NCI-H2107 treated with DMSO at 0.1 percent for 48 hours (cell line): Measurements from ENCODE around the gene SMAD6.
A peak's percentile ranks its signal among the peaks of the same experiment; 100 is the strongest.

Source experiments
- DNase-seq: peaks from one replicate; lab custom pipeline; 2025; ENCODE audit not compliant: unreplicated experiment; lab: John Stamatoyannopoulos, UW

The SMAD6 gene

DNA sequence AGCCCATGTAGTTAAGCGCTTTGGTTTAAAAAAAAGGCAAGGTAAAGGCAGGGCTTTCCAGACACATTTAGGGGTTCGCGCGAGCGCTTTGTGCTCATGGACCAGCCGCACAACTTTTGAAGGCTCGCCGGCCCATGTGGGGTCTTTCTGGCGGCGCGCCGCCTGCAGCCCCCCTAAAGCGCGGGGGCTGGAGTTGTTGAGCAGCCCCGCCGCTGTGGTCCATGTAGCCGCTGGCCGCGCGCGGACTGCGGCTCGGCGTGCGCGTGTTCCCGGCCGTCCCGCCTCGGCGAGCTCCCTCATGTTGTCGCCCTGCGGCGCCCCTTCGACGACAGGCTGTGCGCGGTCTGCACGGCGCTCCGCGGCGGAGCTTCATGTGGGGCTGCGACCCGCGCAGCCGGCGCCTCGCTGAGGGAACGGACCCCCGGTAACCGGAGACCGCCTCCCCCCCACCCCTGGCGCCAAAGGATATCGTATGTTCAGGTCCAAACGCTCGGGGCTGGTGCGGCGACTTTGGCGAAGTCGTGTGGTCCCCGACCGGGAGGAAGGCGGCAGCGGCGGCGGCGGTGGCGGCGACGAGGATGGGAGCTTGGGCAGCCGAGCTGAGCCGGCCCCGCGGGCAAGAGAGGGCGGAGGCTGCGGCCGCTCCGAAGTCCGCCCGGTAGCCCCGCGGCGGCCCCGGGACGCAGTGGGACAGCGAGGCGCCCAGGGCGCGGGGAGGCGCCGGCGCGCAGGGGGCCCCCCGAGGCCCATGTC, 927 bp downstream of the SMAD6 start:
- no peak for DNase-seq

DNA sequence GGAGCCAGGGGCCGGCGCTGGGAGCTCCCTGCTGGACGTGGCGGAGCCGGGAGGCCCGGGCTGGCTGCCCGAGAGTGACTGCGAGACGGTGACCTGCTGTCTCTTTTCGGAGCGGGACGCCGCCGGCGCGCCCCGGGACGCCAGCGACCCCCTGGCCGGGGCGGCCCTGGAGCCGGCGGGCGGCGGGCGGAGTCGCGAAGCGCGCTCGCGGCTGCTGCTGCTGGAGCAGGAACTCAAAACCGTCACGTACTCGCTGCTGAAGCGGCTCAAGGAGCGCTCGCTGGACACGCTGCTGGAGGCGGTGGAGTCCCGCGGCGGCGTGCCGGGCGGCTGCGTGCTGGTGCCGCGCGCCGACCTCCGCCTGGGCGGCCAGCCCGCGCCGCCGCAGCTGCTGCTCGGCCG, 1.5 kb downstream of the SMAD6 start:
- DNase-seq: no peak

DNA sequence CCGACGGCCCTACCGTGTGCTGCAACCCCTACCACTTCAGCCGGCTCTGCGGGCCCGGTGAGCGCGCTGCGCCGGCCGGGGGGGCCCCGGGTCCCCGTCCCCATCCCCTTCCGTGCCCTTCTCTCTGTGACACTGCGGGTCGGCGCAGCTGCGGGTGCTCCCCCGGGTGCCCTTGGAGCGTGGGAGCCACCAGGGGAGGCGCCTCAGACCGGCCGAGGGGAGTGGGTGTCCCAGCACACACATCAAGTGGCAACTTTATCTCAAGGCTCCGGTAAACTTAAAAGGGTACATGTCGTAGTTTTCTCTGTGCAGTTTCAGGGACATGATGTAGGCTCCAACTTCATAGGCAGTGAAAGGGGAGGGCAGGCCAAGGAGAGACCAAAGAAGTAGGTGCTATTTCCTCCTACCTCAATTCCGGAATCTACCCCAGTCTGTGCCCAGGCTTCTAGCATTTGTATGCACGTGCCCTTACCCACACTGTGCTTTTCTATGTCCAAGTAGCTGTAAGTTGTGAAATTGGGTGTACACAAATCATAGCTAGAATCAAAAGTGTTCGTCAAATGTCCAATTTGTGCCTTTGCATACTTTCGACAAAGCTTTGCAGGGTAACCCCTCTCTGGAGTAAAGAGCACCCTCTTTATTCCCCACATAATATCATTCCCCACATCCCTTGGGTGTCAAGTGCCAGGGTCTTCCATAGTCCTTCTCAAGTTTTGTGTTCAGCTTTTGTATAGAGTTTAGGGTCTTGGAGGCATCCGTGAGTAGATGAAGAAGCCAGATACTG, 2.2 kb downstream of the SMAD6 start:
- no peak for DNase-seq

DNA sequence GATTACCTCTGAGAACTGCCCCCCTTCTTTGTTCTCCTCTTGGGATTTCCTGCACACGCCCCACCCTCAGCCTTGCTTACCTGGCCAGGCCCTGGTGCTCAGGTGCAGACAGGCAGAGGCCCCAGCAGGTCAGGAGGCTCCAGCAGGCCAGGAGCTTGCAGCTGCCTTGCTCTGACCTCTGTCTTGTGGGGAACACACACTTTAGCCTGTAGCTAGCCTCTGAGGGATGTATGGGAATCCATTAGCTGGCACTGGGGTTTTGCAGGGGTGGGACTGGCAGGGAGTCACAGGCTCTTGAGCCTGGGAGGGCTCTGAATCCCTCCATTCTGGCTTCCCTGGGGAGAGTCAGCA, 2.7 kb downstream of the SMAD6 start:
- DNase-seq: no peak

GRCh38 chr15:66705277-66706146, 3.5 kb downstream of the SMAD6 start:
- no peak for DNase-seq

GRCh38 chr15:66706225-66706732, 4.2 kb downstream of the SMAD6 start:
- no peak for DNase-seq

DNA sequence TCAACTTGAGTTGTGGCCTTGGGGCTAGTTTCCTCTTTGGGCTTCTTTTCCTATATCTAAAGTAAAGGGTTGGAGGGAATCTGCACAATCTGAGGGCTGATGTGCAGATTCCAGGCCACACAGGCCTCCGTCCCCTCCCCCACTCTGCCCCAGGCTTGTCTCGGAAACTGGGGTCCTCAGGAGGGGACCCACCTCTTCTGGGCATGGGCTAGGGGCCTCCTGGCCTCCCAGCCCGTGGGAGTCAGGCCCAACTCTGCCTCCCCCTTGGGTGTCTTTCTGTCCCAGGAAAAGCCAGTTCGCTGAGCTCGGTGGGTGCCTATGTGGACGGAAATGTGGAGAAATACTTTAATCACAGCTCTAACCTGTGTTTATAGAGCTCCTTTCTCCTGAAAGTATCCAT, 4.8 kb downstream of the SMAD6 start:
- no peak for DNase-seq

- peak; percentile 16 for DNase-seq
Observed at GRCh38 chr15:66707310-66708082, 5.5 kb downstream of the SMAD6 start.

GRCh38 chr15:66708389-66708788, 6.4 kb downstream of the SMAD6 start:
- DNase-seq: no peak

- no peak for DNase-seq
Observed at GRCh38 chr15:66709884-66710283, 7.8 kb downstream of the SMAD6 start.

DNA sequence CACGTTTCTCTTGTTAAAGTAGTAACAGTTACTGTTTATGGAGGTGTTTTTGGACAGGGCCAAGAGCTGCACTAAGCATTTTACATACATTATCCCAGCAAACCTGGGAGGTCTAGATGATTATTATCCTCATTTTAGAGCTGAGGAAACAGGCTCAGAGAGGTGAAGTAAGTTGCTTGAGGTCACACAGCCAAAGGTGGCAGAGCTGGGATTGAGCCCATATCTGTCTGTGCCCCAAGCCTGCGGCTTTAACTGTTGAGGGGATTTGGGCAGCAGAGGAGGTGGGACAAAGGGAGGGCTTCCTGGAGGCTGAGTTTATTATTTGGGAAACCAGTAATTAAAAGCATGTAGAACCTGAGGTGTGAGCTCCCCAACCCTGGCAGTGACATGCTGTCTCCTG, 9.2 kb downstream of the SMAD6 start:
- DNase-seq: no peak

GRCh38 chr15:66711862-66712261, 9.8 kb downstream of the SMAD6 start:
- no peak for DNase-seq

- no peak for DNase-seq
Observed at GRCh38 chr15:66713843-66714508, 11.9 kb downstream of the SMAD6 start.

DNA sequence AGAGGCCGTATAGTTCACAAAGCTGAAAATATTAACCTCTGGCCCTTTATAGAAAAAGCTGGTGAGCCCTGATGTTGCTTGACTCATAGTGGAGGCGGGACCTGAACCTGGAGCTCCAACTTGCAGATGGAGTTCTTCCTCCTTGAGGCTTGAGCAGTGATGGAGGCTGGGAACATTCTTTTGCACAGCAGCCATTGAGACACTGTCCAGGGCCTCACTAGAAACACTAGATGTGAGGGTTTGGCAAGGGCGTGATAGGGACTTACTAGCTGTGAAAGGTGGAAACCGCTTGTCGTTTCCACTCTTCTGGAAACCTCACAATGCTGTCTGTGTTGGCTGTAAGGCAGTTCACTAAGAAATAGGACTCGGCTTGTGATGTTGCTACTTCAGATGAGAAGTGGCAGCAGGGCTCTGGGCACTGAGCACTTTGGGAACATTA, 12.5 kb downstream of the SMAD6 start:
- DNase-seq: no peak

- no peak for DNase-seq
Observed at GRCh38 chr15:66715181-66715624, 13.2 kb downstream of the SMAD6 start.

DNA sequence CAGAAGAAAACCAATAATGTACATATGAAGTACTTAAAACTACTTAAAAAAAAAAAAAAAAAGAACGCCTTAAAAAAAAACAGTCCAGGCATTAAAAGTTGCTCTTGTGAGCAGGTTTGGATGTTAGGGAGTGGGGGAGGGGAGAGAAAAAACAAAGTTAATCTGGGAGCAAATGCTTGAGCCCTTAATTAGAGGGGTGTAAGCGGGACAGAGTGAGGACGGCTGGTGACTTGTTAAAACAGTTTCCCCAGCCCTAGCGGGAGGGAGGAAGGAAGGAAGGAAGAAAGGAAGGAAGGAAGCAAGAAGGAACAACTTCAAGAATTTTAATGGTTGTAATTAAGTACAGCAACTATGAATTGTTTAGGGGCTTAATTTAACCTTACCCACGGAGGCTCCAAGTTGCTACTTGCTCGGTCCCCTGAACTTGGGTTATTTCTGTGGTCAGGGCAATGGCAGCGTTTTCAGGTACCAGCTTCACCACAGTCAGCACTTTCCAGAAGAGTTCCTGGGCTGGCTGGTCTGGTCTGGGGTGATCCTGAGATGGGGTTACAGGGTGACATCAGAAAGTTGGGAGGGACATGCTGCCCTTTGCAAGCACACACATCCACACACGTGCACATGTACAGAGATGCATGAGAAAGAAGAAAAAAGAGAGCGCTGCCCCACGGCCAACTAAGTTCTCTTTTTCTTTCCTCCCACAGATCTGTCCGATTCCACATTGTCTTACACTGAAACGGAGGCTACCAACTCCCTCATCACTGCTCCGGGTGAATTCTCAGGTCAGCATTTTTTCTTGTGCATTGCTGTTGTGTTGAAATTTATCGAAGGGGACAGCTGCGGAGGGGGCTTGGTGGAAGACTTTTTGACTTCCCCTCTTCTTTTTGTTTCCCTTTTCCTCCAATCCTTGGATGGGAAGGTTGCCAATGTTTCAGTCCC, 14.0 kb downstream of the SMAD6 start:
- DNase-seq: no peak

- DNase-seq: no peak
Observed at GRCh38 chr15:66716656-66717020, 14.6 kb downstream of the SMAD6 start.

- no peak for DNase-seq
Observed at GRCh38 chr15:66718220-66718988, 16.4 kb downstream of the SMAD6 start.
